Endothelial cell (in vitro differentiated cells): ENCODE data around the gene RHOV. TPM values are rescaled to one million over a fixed set of nuclear protein-coding genes. Genes with fewer than 3 reads are reported as not detected.

Source experiments
- DNase-seq: peaks from one replicate; pipeline ENCODE4 v3.0.0; 2021; ENCODE audit warnings: low spot score
- H3K27ac Mint-ChIP-seq: one replicate; pipeline ENCODE4 v1.8.0; 2021; ENCODE audit warnings: mixed read lengths, inconsistent platforms; ENCODE audit not compliant: unreplicated experiment
- H3K27me3 Mint-ChIP-seq: one replicate; pipeline ENCODE4 v1.8.0; 2021; ENCODE audit warnings: mild to moderate bottlenecking, moderate library complexity, mixed read lengths, inconsistent platforms; ENCODE audit not compliant: unreplicated experiment
- H3K36me3 Mint-ChIP-seq: one replicate; pipeline ENCODE4 v1.8.0; 2021; ENCODE audit warnings: mild to moderate bottlenecking, low read depth, mixed read lengths, inconsistent platforms; ENCODE audit not compliant: unreplicated experiment
- H3K4me1 Mint-ChIP-seq: one replicate; pipeline ENCODE4 v1.8.0; 2021; ENCODE audit warnings: mild to moderate bottlenecking, mixed read lengths, inconsistent platforms; ENCODE audit not compliant: unreplicated experiment
- H3K4me3 Mint-ChIP-seq: one replicate; pipeline ENCODE4 v1.8.0; 2021; ENCODE audit warnings: mild to moderate bottlenecking, mixed read lengths, inconsistent platforms; ENCODE audit not compliant: unreplicated experiment
- H3K9me3 Mint-ChIP-seq: one replicate; pipeline ENCODE4 v1.8.0; 2021; ENCODE audit warnings: mixed read lengths, inconsistent platforms; ENCODE audit not compliant: unreplicated experiment
- total RNA-seq: library from RNA; stranded (reverse); fragmentation: NEBNext Ultra II Directional; extraction: Animal tissue kit (Norgen Biotek cat#: 25700); gene quantifications from one replicate; pipeline ENCODE4 v1.2.1, GENCODE V29; 2021; ENCODE audit not compliant: unreplicated experiment
- TF ChIP-seq, protein P1 (sequence below): fragments of 200-600 bp; sonication (generic); IDR thresholded peaks from one replicate; pipeline ENCODE4 v1.5.0; 2021; ENCODE audit warnings: antibody characterized with exemption; ENCODE audit not compliant: unreplicated experiment

The RHOV gene
- total RNA-seq, 1 donor from 2014 or later: 1.4 TPM

DNA sequence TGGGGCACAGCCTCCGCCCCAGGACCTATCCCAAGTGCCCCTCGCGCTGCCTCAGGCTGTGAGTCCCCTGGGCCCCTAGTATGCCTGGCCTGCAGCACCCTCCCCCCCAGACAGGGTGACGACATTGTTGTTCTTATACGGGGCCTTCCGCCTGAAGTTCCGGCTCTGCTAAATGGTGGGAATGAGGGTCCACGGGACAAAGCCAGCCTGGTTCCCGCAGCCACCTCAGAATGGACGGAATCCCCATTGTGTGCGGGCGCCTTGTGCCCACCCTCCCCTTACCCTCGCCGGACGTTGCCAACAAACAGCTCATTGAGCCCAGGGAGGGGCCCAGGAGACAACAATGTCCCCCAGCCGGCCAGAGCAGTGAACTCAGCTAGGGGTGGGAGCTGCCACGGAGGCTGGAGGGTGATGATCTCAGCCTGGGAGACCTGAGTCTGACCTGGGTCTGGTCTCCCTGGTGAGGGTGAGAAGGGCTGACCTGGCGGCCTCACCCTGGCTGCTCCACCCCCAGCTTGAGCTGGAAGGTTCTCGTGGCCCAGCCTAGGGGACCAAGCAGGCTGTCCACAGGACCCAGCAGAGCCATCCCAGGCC, 44.9 kb upstream of the RHOV start:
- peaks cover 11% of the 10 kb centered on the region for H3K36me3 Mint-ChIP-seq
- no peaks in the 10 kb centered on the region for H3K9me3 Mint-ChIP-seq
- TF ChIP-seq, protein P1, sequence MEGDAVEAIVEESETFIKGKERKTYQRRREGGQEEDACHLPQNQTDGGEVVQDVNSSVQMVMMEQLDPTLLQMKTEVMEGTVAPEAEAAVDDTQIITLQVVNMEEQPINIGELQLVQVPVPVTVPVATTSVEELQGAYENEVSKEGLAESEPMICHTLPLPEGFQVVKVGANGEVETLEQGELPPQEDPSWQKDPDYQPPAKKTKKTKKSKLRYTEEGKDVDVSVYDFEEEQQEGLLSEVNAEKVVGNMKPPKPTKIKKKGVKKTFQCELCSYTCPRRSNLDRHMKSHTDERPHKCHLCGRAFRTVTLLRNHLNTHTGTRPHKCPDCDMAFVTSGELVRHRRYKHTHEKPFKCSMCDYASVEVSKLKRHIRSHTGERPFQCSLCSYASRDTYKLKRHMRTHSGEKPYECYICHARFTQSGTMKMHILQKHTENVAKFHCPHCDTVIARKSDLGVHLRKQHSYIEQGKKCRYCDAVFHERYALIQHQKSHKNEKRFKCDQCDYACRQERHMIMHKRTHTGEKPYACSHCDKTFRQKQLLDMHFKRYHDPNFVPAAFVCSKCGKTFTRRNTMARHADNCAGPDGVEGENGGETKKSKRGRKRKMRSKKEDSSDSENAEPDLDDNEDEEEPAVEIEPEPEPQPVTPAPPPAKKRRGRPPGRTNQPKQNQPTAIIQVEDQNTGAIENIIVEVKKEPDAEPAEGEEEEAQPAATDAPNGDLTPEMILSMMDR: no peak
- DNase-seq: no peak
- peak overlapping the region; percentile 95 for H3K27ac Mint-ChIP-seq
- H3K27me3 Mint-ChIP-seq: peaks cover 27% of the 10 kb centered on the region
- H3K4me3 Mint-ChIP-seq: peak overlapping the region; percentile 31
- H3K4me1 Mint-ChIP-seq: peaks cover 81% of the 10 kb centered on the region

DNA sequence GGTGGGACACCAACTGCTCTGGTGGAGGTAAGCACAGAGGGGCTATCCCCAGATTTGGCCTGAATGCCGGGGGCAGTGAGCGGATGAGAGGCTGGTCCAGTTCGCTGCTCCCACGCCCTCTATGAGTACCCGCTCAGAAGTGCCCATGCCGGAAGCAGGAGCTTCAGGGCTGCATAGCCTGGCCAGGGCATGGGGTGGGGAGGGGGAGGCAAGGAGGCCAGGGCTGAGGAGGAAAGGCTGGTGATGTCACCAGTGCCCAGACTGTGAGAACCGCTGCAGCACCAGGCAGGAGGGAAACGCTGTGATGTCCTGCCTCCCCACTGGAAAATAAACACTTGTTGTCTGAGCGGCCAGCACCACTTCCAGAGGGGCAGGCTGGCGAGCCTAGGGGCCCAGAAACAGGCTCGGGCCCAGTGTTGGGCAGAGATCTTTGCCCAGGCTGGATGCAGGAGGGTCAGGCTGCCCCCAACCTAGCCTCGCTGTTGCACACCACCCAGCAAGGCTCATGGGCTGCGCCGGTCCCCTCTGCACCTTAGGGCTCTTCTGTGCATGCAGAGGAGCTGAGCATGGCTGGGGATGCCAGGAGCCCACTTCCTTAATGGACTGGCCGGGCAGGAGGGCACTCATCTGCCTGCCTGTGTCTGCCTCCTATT, 44.2 kb upstream of the RHOV start:
- Mint-ChIP-seq H3K27me3 (peaks cover 30% of the 10 kb centered on the region), H3K4me1 (peaks cover 80% of the 10 kb centered on the region), H3K27ac (peak overlapping the region; percentile 95)

DNA sequence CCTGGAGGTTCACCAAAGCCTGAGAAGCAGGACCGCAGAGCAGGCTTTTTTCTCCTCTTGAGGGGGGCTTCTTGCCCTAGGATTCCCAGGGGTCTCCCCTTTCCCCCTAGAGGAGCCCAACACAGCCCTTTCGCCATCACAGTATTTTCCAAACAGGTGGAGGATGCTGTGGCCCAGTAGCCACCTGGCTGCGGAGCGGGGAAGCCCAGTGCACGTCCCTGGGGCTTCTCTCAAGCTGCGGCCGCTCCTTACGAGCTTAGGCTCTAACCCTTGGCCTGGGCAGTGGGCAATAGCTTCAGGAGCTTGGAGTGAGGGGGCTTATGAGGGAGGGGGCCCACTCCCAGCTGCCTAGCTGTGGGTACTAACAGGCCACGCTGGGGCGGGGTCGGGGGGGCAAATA, 43.6 kb upstream of the RHOV start:
- Mint-ChIP-seq H3K27ac (peak overlapping the region; percentile 95), H3K9me3 (no peaks in the 10 kb centered on the region), H3K4me1 (peaks cover 77% of the 10 kb centered on the region), H3K4me3 (no peak overlapping the region), H3K36me3 (peaks cover 11% of the 10 kb centered on the region), H3K27me3 (peaks cover 27% of the 10 kb centered on the region)
- TF ChIP-seq, protein P1: no peak
- DNase-seq: no peak

More for the DNA sequence above, 44.2 kb upstream of the RHOV start:
- peaks cover 13% of the 10 kb centered on the region for H3K36me3 Mint-ChIP-seq
- TF ChIP-seq, protein P1: no peak
- DNase-seq: no peak
- no peak overlapping the region for H3K4me3 Mint-ChIP-seq
- H3K9me3 Mint-ChIP-seq: no peaks in the 10 kb centered on the region

DNA sequence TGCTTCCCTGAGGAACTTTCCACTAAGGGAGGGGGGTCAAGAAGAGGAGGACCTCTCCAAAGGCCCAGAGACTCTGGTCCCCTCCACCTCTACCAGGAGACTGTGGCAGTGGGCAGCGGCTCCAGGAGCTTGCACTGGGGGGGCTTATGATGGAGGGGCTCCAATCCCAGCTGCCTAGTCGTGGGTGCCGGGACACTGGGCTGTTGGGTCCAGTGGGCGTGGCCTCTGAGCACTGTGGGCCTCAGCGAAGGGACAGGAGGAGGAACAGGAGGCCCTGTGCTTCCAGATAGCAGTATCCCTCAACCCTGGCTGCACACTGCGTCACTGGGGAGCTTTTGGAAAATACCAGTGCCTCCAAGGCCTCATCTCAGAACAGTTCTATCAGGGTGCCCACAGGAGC, 41.6 kb upstream of the RHOV start:
- no peak for DNase-seq
- H3K27ac Mint-ChIP-seq: peak overlapping the region; percentile 67
- peaks cover 10% of the 10 kb centered on the region for H3K36me3 Mint-ChIP-seq
- H3K9me3 Mint-ChIP-seq: no peaks in the 10 kb centered on the region
- TF ChIP-seq, protein P1: no peak
- no peak overlapping the region for H3K4me3 Mint-ChIP-seq
- peaks cover 29% of the 10 kb centered on the region for H3K27me3 Mint-ChIP-seq
- H3K4me1 Mint-ChIP-seq: peaks cover 75% of the 10 kb centered on the region

DNA sequence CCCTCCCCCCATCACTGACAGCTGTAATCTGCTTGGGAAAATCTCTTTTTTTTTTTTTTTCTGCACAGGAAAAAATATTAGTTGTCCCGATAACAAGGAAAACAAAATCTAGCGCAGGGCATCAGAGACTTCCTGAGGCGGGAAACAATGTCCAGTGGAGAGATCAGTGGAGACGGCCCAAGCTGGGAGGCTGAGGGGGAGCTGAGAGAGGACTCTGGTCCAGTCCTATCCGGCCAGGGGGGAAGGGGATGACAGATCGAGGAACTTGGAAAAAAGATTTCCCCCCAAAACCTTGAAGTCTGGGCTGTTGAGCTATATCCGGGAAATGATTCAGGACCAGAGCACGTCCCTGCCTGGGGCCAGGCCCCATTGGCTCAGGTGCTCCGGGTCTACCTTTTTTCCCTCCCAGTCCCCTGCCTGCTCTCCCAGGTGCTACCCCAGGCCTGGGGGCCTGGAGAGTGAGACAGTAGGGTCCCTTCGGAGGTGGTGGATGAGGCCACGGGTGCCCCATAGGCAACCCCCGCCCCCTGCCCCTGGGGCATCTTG, 41.2 kb upstream of the RHOV start:
- no peak for DNase-seq
- H3K27ac Mint-ChIP-seq: peak overlapping the region; percentile 93
- peaks cover 77% of the 10 kb centered on the region for H3K4me1 Mint-ChIP-seq
- TF ChIP-seq, protein P1: no peak
- no peak overlapping the region for H3K4me3 Mint-ChIP-seq
- H3K27me3 Mint-ChIP-seq: peaks cover 34% of the 10 kb centered on the region
- H3K9me3 Mint-ChIP-seq: no peaks in the 10 kb centered on the region
- peaks cover 9% of the 10 kb centered on the region for H3K36me3 Mint-ChIP-seq
